A204.1 (cell line): Measurements from ENCODE around the gene KDM8.

Experiments
- FAIRE-seq: peaks from 2 replicates; lab custom pipeline; 2012; peaks lifted over from hg19 to GRCh38; lab: Jason Lieb, UNC

KDM8 gene

GRCh38 chr16:27203507-27204311, at the start of gene KDM8:
TSS of gene KDM8 (plus strand) at chr16:27203526. CDS start at chr16:27210124, 6,598 bp downstream.
- peak; percentile 96 for FAIRE-seq

GRCh38 chr16:27154705-27155521, 48.4 kb upstream of the KDM8 start:
- FAIRE-seq: no peak

- FAIRE-seq: no peak
These were observed 46.7 kb upstream of the KDM8 start for GRCh38 chr16:27156579-27156978.

- no peak for FAIRE-seq
These were observed 41.9 kb upstream of the KDM8 start for GRCh38 chr16:27161398-27161797.

GRCh38 chr16:27164352-27164751, 39.0 kb upstream of the KDM8 start:
- FAIRE-seq: no peak

GRCh38 chr16:27165576-27165975, 37.8 kb upstream of the KDM8 start:
- FAIRE-seq: no peak

GRCh38 chr16:27168790-27169189, 34.5 kb upstream of the KDM8 start:
- no peak for FAIRE-seq

- no peak for FAIRE-seq
These were observed 33.7 kb upstream of the KDM8 start for GRCh38 chr16:27169511-27170071.

GRCh38 chr16:27171584-27171983, 31.7 kb upstream of the KDM8 start:
- FAIRE-seq: no peak

GRCh38 chr16:27174007-27174406, 29.3 kb upstream of the KDM8 start:
- no peak for FAIRE-seq

- no peak for FAIRE-seq
These were observed 28.5 kb upstream of the KDM8 start for GRCh38 chr16:27174798-27175197.

GRCh38 chr16:27175888-27176287, 27.4 kb upstream of the KDM8 start:
- no peak for FAIRE-seq

GRCh38 chr16:27177031-27177774, 26.1 kb upstream of the KDM8 start:
- FAIRE-seq: no peak

- no peak for FAIRE-seq
These were observed 23.7 kb upstream of the KDM8 start for GRCh38 chr16:27179500-27180072.

- no peak for FAIRE-seq
These were observed 22.1 kb upstream of the KDM8 start for GRCh38 chr16:27181019-27181790.

- no peak for FAIRE-seq
These were observed 20.4 kb upstream of the KDM8 start for GRCh38 chr16:27182906-27183405.

GRCh38 chr16:27185776-27186130, 17.6 kb upstream of the KDM8 start:
- FAIRE-seq: no peak

- no peak for FAIRE-seq
These were observed 14.7 kb upstream of the KDM8 start for GRCh38 chr16:27188633-27189032.

- no peak for FAIRE-seq
These were observed 13.9 kb upstream of the KDM8 start for GRCh38 chr16:27189335-27189972.

GRCh38 chr16:27190316-27190871, 12.9 kb upstream of the KDM8 start:
- no peak for FAIRE-seq
